Smooth muscle cell (in vitro differentiated cells): ENCODE results near the gene MFSD6L. TPM values are rescaled to one million over a fixed set of nuclear protein-coding genes. Genes with fewer than 3 reads are reported as not detected.

Source experiments
- DNase-seq: peaks from one replicate; lab custom pipeline; 2025; ENCODE audit not compliant: unreplicated experiment; lab: John Stamatoyannopoulos, UW
- H2AFZ ChIP-seq: fragments of 200-600 bp; sonication (generic); 2 replicates; pipeline ENCODE4 v1.6.0; 2016; ENCODE audit warnings: antibody characterized with exemption, low read depth, mild to moderate bottlenecking
- H3F3A ChIP-seq: fragments of 200-600 bp; sonication (generic); 2 replicates; pipeline ENCODE4 v1.6.0; 2017; ENCODE audit warnings: antibody characterized with exemption, low read depth
- H3K27ac ChIP-seq: fragments of 200-600 bp; sonication (generic); 2 replicates; pipeline ENCODE4 v1.5.1; 2016; ENCODE audit warnings: low read depth, mild to moderate bottlenecking
- H3K27me3 ChIP-seq: fragments of 200-600 bp; sonication (generic); 2 replicates; pipeline ENCODE4 v1.6.1; 2016; ENCODE audit warnings: low read depth, mild to moderate bottlenecking
- H3K36me3 ChIP-seq: fragments of 200-600 bp; sonication (generic); 2 replicates; pipeline ENCODE4 v1.5.1; 2016; ENCODE audit warnings: low read depth
- H3K4me1 ChIP-seq: fragments of 200-600 bp; sonication (generic); 2 replicates; pipeline ENCODE4 v1.5.1; 2016; ENCODE audit warnings: low read depth
- H3K4me2 ChIP-seq: fragments of 200-600 bp; sonication (generic); 2 replicates; pipeline ENCODE4 v1.6.0; 2016; ENCODE audit warnings: mild to moderate bottlenecking
- H3K4me3 ChIP-seq: fragments of 200-600 bp; sonication (generic); 2 replicates; pipeline ENCODE4 v1.5.1; 2016; ENCODE audit warnings: mild to moderate bottlenecking
- H3K79me2 ChIP-seq: fragments of 200-600 bp; sonication (generic); 2 replicates; pipeline ENCODE4 v1.6.0; 2016; ENCODE audit warnings: low read depth, mild to moderate bottlenecking
- H3K9ac ChIP-seq: fragments of 200-600 bp; sonication (generic); 2 replicates; pipeline ENCODE4 v1.6.0; 2016; ENCODE audit warnings: low read depth
- H3K9me3 ChIP-seq: fragments of 200-600 bp; sonication (generic); replicated peaks from 2 replicates; pipeline ENCODE4 v1.5.1; 2016; ENCODE audit warnings: low read depth
- H4K20me1 ChIP-seq: fragments of 200-600 bp; sonication (generic); 2 replicates; pipeline ENCODE4 v1.6.0; 2016; ENCODE audit warnings: low read depth
- WGBS: methylation state at CpG from one replicate; pipeline ENCODE4 v1.1.7; 2016; ENCODE audit warnings: low lambda C conversion rate; 5-methylcytosine and 5-hydroxymethylcytosine counted together
- polyA plus RNA-seq: library from polyadenylated mRNA; unstranded; fragments of >200 nt; fragmentation: Nextera tagmentation; extraction: Ambion mirVana; gene quantifications from 2 replicates; pipeline ENCODE4 v1.2.1, GENCODE V29; 2016
- total RNA-seq: library from RNA; depleted of rRNA; stranded (reverse); fragments of >200 nt; gene quantifications from 2 replicates; pipeline ENCODE4 v1.2.3, GENCODE V29; 2014
- TF ChIP-seq, protein P1 (sequence below): fragments of 200-600 bp; sonication (generic); IDR thresholded peaks from 2 replicates; pipeline ENCODE4 v1.5.1; 2017; ENCODE audit warnings: borderline replicate concordance, mild to moderate bottlenecking, antibody characterized with exemption; ENCODE audit not compliant: insufficient read depth, poor library complexity, severe bottlenecking

MFSD6L gene
- total and polyA plus RNA-seq, 2 experiments from 2014 or later: 0.13 TPM; not detected in 1

- H3K4me2 ChIP-seq: no peak within 1 kb of the TSS
- H3K79me2 ChIP-seq: no peaks in the 10 kb centered on the region
- no peak for DNase-seq
- no peak within 1 kb of the TSS for H3K4me3 ChIP-seq
- H4K20me1 ChIP-seq: no peaks in the 10 kb centered on the region
- H3F3A ChIP-seq: no peaks in the 10 kb centered on the region
- TF ChIP-seq, protein P1, sequence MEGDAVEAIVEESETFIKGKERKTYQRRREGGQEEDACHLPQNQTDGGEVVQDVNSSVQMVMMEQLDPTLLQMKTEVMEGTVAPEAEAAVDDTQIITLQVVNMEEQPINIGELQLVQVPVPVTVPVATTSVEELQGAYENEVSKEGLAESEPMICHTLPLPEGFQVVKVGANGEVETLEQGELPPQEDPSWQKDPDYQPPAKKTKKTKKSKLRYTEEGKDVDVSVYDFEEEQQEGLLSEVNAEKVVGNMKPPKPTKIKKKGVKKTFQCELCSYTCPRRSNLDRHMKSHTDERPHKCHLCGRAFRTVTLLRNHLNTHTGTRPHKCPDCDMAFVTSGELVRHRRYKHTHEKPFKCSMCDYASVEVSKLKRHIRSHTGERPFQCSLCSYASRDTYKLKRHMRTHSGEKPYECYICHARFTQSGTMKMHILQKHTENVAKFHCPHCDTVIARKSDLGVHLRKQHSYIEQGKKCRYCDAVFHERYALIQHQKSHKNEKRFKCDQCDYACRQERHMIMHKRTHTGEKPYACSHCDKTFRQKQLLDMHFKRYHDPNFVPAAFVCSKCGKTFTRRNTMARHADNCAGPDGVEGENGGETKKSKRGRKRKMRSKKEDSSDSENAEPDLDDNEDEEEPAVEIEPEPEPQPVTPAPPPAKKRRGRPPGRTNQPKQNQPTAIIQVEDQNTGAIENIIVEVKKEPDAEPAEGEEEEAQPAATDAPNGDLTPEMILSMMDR: no peak
- no peaks in the 10 kb centered on the region for H3K27me3 ChIP-seq
- no peak within 1 kb of the TSS for H2AFZ ChIP-seq
- no peaks in the 10 kb centered on the region for H3K9me3 ChIP-seq
- H3K4me1 ChIP-seq: no peaks in the 10 kb centered on the region
- H3K27ac ChIP-seq: no peak within 1 kb of the TSS
- WGBS: 95% methylated on average over 15 of the region's 15 CpGs
- no peak within 1 kb of the TSS for H3K9ac ChIP-seq
- H3K36me3 ChIP-seq: no peaks in the 10 kb centered on the region
Measured at GRCh38 chr17:8758137-8758596, 41.0 kb downstream of the MFSD6L start, which contains the start of gene SPDYE4. TSS of gene SPDYE4 (minus strand) at chr17:8758546. CDS start at chr17:8758382, 164 bp downstream.

- no peak overlapping the region for H2AFZ ChIP-seq
- TF ChIP-seq, protein P1: no peak
- H3K27ac ChIP-seq: no peak overlapping the region
- no peaks in the 10 kb centered on the region for H3F3A ChIP-seq
- no peaks in the 10 kb centered on the region for H3K36me3 ChIP-seq
- H3K79me2 ChIP-seq: no peaks in the 10 kb centered on the region
- no peak overlapping the region for H3K4me2 ChIP-seq
- DNase-seq: no peak
- no peaks in the 10 kb centered on the region for H3K27me3 ChIP-seq
- no peak overlapping the region for H3K9ac ChIP-seq
- H3K9me3 ChIP-seq: no peaks in the 10 kb centered on the region
- H3K4me1 ChIP-seq: no peaks in the 10 kb centered on the region
- H3K4me3 ChIP-seq: no peak overlapping the region
- no peaks in the 10 kb centered on the region for H4K20me1 ChIP-seq
- 97% methylated on average over 13 of the region's 13 CpGs for WGBS
Measured at GRCh38 chr17:8757189-8757588, 42.0 kb downstream of the MFSD6L start.

DNA sequence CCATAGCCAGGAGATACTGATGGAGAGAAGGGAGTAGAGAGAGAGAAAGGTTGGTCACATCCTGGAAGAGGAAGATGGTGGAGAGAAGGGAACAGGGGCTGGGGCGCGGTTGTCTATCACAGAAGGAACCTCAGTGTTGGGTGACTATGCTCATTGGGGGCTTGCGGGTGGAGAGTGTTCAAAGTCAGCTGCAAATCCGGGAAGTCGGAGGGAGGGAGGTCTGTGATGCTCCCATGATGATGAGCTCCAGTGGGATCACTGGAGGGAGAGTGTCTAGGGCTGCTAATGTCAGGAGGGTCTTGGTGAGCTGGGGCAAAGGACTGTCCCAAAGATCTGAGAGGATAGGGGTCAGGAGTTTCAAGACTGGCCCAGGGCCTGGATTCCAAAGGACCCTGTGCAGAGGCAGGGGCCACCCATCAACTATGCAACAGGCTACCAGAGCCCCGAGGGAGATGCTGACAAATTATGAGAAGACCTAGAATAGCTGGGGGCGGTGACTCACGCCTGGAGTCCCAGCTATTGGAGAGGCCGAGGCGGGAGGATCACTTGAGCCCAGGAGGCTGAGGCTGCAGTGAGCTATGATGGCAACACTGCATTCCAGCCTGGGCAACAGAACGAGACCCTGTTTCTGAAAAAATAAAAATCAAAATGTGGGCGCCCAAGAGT, 43.4 kb downstream of the MFSD6L start:
- H3K9me3 ChIP-seq: no peaks in the 10 kb centered on the region
- WGBS: 94% methylated on average over 12 of the region's 12 CpGs
- H3K79me2 ChIP-seq: no peaks in the 10 kb centered on the region
- no peak for DNase-seq
- H3F3A ChIP-seq: no peaks in the 10 kb centered on the region
- H4K20me1 ChIP-seq: no peaks in the 10 kb centered on the region
- TF ChIP-seq, protein P1: no peak
- H3K36me3 ChIP-seq: no peaks in the 10 kb centered on the region
- no peak overlapping the region for H3K9ac ChIP-seq
- no peak overlapping the region for H3K4me2 ChIP-seq
- no peaks in the 10 kb centered on the region for H3K4me1 ChIP-seq
- H3K4me3 ChIP-seq: no peak overlapping the region
- H2AFZ ChIP-seq: no peak overlapping the region
- H3K27me3 ChIP-seq: no peaks in the 10 kb centered on the region
- no peak overlapping the region for H3K27ac ChIP-seq

GRCh38 chr17:8754890-8755289, 44.3 kb downstream of the MFSD6L start:
- Histone ChIP-seq H3K79me2 (no peaks in the 10 kb centered on the region), H3K9ac (no peak overlapping the region), H3K4me3 (no peak overlapping the region), H3K9me3 (no peaks in the 10 kb centered on the region), H3K4me1 (no peaks in the 10 kb centered on the region), H3K27me3 (no peaks in the 10 kb centered on the region), H2AFZ (no peak overlapping the region), H3K36me3 (no peaks in the 10 kb centered on the region), H3F3A (no peaks in the 10 kb centered on the region), H3K4me2 (no peak overlapping the region), H3K27ac (no peak overlapping the region), H4K20me1 (no peaks in the 10 kb centered on the region)
- DNase-seq: no peak
- 74% methylated on average over 8 of the region's 8 CpGs for WGBS
- TF ChIP-seq, protein P1: no peak
